NCI-H1694 treated with DMSO at 0.1 percent for 48 hours (cell line): ENCODE measurements around the gene COMMD9.

Experiments used
- DNase-seq: peaks from one replicate; lab custom pipeline; 2025; lab: John Stamatoyannopoulos, UW

COMMD9 gene

DNA sequence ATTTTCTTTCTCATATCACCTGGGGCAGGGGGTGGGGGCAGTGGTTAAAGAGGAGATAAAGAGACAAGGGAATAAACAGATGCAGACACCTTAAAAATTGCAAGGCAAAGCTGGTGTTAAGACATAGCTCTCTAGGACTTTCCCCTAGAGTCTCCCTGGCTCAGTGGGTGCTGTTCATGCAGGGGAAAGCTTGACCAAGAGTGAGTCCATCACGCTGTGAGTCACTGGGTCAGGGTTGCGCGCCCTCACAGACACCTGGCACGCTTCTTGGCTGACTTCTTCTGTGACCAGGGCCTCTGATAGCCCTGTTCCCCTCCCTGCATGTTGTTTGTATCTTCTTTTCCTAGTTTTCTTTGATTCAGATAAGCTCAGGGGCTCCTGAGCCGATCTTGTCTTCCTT, 31.9 kb downstream of the COMMD9 start:
- no peak for DNase-seq

DNA sequence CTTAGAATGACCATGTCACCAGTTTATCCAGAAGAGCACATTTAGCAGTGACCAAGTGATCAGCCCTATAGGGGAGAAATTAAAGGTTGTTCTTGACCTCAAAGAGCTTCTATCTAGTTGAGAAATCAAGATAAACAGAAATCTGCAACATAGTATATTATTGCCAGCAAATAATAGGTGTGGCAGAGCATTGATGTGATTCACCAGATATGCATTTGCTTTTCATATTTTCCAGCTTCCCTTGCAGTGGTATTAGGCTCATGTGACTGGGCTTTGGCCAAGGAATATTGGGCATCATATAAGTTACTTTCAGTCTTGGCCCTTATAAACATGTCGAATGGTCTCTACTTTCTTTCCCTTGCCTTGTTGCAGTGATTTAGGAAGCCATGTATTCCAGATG, 34.5 kb downstream of the COMMD9 start:
- no peak for DNase-seq

DNA sequence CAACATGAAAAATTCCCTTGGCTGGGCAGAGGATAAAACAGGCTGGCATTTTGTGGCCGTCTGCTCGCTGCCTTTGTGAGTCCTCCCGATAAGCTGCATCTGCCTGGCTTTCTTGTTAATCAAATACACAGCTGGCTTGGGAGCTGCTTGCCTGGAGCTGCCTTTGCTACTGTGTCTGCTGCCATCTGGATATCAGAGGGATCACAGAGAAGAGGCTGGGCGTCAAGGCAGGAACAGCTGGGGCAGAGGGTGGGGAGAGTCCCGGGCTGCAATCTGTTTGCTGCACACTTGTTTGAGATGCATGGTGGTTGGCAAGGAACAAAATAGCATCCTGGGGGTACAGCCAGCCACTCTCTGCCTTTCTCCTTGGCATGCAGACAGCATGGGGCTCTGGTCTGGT, 36.0 kb downstream of the COMMD9 start:
- peak; percentile 97 for DNase-seq

DNA sequence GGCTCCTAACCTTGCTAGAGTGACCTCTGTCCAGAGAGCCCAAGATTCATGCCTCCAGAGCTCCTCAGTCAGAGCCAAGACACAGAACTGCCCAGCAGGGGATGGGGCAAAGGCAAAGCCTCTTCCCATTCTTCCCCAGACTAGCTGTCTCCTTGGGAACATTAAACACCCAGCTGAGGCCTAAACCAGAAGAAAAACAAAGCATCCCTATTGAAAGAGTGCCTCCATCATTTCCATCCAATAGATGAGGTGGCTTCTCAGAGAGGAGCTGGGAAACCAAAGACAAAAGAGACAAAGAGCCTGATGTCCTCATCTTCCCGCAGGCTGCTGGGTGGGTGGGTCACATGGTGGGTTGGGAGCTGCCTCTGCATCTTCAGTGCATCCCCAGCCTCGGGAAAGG, 37.4 kb downstream of the COMMD9 start:
- no peak for DNase-seq

DNA sequence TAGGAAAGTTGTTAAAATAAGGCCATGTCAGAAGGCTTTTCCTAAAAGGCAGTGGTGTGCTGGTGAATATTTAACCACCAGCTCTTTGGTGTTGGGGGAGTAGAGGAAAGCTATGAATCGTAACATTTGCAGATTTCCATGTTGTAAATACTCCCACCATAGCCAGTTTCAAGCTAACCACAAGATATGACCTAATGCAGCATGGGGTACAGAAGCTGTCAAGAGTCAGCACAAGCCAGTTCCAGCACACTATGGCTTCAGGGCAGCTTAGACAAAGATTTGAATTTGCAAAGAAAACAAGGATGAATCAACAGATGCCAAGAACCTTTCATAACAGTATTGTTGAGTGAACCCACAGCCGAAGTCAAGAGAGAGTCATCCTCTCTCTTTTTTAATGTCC, 40.0 kb downstream of the COMMD9 start:
- no peak for DNase-seq

DNA sequence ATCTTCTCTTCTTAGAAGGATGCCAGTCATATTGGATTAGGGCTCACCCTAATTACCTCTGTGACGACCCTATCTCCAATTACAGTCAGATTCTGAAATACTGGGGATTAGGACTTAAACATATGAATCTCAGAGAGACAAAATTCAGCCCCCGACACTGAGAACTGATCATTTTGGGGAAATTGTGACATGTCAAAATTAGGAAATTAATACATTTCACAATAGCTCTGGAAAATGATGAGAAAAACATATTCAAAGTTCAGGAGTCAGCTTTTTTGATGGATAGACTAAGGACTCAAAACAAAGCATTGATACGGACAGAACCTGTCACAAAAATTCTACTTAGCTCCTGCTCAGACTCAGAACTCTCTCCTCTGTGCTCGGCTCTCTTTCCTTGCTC, 40.8 kb downstream of the COMMD9 start:
- DNase-seq = no peak

DNA sequence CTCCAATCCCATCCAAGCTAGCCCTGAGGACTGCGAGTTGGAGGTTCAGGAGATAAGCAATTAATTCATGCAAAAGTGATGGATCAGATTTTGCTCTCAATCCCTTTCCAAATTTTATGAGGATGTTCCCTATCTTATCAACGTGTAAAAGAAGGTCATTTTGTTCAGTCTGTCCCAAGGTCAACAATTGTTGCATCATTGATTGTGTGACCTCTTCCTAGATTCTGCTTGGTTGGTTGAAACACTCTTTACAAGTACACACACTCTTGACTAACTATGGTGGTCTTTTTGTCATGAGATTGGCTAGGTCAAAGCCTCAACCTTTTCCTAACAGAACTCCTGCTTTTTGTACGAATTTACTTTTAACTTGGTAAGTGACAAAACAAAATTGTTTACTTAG, 41.7 kb downstream of the COMMD9 start:
- DNase-seq = no peak

DNA sequence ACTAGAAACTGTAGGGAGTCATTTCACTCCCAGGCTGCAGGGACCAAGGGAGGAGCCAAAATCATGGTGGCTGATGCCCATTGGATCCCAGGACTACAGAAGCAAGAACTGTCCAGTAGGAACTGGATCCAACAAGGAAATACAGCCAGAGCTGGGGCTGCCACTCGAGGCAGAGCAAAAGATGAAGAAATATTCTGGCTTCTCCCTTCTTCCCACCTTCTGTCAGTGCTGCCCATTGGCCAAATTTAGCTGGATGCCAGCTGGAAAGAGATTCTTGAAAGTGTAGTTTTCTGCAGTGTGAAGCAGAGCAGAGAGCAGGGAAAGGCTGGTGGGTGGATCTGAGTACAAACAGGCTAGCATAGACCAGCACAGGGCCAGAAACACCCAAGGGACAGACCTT, 45.6 kb downstream of the COMMD9 start:
- DNase-seq = no peak

DNA sequence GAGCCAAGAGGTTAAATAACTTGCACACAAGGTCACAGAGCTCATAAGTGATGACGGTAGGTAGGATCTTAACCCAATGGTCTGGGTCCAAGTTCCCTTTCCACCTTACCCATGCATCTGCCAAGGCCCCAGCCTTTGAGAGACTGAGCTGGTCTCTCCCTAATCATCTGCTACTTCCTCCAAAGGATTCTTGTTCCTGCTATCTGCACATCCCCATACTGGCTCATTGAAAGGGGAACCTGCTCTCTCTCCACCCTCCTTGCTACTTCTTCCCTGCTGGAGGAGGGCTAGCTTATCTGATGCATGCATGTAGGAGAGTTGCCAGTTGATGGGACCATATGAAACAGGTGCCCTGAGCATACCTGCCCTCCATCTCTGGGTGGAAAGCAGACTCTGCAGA, 47.7 kb downstream of the COMMD9 start:
- no peak for DNase-seq

DNA sequence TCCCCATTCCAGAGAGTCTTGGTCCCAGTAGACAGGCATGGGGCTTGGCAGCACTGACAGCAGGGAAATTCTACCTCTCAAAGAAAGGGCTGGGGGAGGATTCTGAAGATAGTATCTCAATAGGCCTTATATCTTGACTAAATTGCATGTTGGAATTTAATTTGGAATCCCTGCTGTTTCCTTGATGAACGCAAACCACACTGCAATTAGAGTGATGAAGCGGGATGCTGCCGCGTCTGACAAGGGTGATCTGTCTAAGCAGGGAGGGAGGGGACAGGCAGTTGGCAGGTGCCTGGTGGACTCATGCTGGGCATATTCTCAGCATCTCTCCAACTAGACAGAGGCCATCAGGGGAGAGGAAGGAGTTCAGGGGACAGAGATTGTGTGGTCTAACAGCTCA, 48.4 kb downstream of the COMMD9 start:
- DNase-seq = peak; percentile 24

DNA sequence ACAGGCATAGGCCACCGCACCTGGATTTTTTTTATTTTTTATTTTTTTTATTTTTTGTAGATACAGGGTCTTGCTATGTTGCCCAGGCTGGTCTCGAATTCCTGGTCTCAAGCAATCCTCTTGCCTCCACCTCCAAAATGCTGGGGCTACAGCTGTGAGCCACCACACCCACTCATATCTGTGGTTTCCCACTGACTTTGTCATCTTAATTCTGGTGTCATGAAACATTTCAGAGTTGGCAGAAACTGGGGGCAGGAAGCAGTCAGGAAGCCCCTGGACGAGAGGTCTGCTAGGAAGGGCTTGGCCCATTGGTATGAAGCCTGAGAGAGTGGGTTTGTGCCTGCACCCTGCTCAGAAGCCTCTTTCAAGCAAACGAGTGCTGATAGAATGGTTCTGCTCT, 49.1 kb downstream of the COMMD9 start:
- DNase-seq = no peak

DNA sequence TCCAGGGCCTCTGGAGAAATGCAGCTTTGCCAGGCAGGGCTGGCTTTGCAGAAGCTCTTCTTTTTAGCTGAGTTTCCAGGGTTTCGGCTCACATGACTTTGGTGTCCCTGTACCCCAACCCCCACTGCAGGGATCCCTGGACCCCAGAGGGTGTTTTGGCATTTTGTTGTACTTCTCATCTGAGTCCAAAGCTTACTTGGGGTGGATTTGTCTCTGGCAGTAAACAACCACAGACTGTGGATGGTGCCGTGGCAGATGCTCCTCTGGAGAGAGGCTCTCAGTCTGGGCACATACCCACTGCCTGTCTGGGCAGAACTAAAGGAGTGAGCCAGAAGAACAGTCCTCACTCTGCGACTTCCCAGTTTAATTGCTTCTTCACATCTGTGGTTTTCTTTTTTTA, 49.6 kb downstream of the COMMD9 start:
- DNase-seq = peak; percentile 94

DNA sequence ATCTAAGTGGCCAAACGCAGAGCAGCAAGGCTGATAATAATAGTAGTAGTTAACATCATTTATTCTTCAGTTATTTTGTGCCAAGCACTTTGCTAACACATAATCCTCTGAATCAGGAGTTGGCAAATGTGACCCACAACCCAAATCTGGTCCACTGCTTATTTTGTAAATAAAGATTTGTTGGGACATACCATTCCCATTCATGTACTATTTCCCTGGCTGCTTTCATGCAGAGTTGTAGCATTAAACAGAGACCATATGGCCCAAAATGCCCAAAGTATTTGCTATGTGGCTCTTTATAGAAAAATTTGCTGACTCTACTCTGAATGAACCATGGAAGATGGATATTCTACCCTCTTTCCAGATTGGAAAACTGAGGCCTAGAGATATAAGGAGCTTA, 50.3 kb downstream of the COMMD9 start:
- peak; percentile 20 for DNase-seq

DNA sequence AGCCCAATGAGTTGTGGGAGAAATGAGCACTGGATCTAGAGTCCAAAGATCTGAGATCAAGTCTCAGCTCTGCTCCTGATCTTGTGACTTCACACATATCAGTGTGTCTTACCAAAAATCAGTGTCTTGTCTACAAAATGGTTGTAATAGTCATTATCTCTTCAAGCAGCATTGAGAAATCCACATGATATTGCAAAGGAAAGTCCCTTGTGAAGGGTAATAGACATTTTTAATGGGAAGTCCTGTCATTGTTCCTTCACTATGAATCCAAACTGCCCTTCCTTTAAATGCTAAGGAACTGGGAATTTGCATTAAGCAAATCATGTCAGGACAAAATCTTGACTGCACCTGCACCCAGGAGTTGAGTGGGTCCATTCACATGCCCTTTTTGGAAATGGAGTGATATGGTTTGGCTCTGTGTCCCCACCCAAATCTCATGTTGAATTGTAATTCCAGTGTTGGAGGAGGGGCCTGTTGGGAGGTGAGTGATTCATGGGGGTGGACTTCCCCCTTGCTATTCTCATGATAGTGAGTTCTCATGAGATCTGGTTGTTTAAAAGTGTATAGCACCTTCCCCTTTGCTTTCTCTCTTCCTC, 51.1 kb downstream of the COMMD9 start:
- no peak for DNase-seq

DNA sequence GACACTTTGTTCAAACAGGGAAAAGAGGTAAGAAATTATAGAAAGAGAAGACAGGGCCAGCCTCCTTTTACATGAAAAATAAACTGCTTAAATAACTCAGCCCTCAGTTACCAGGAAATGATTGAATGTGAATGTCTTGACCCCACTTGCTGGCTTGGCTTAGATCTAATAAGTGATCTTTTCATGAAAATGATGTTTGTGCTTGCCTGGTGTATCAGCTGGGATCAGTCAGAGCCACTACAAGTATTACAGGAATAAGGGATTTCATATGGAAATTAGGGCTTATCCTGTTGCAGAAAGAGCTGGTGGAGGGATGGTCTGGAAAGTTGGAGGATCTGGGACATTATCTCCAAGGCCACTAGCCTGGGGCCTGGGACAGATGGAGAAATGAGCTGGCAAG, 51.8 kb downstream of the COMMD9 start:
- DNase-seq = no peak

DNA sequence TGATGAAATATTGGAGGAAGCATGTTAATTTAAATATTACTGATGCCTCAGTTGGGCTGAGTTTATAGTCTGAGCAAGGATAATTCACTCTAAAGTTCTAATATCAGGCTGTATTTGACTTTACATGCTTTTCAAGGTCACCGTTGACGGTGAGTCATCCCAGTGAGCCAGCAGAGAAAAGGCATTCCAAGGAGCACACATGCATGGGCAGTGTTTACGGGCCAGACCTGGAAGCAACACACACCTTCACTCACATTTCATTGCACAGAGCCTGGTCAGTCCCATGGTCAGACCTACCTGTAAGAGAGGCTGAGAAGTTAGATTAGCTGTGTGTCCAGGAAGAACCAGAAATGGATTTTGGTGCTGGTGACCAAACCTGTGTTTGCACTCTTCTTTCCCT, 53.5 kb downstream of the COMMD9 start:
- no peak for DNase-seq

DNA sequence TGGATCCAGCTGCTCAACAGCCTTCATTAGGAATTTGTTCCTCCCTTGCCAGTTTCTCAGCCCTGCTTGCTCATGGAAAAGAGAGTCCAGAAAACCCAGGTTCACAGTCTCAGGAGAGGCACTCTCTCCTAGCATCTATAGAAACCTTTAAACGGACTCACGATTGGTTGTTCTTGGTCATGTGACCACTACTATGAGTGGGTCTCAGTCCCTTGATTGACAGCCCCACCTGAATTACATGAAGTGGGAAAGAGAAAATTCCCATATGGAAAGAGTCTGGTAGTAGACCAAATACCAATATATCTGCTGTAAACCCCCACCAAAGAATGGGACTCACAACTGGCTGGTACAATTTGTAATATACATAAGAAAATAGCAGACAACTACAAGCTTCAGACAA, 54.4 kb downstream of the COMMD9 start:
- no peak for DNase-seq

DNA sequence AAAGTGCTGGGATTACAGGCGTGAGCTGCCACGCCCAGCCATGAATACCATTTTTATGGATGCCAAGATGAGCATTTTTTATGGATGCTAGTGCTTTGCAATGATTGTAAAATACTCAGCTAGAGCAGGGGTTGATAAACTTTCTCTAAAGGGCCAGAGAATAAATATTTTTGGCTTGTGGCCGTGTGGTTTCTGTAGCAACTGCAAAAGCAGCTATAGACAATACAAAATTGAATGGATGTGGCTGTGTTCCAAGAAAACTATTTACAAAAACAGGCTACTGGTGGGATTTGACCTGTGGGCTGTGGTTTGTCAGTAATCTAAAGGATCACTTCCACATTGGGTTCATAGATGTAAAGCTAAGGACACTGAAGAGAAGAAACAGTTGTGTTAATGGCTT, 56.0 kb downstream of the COMMD9 start:
- no peak for DNase-seq

DNA sequence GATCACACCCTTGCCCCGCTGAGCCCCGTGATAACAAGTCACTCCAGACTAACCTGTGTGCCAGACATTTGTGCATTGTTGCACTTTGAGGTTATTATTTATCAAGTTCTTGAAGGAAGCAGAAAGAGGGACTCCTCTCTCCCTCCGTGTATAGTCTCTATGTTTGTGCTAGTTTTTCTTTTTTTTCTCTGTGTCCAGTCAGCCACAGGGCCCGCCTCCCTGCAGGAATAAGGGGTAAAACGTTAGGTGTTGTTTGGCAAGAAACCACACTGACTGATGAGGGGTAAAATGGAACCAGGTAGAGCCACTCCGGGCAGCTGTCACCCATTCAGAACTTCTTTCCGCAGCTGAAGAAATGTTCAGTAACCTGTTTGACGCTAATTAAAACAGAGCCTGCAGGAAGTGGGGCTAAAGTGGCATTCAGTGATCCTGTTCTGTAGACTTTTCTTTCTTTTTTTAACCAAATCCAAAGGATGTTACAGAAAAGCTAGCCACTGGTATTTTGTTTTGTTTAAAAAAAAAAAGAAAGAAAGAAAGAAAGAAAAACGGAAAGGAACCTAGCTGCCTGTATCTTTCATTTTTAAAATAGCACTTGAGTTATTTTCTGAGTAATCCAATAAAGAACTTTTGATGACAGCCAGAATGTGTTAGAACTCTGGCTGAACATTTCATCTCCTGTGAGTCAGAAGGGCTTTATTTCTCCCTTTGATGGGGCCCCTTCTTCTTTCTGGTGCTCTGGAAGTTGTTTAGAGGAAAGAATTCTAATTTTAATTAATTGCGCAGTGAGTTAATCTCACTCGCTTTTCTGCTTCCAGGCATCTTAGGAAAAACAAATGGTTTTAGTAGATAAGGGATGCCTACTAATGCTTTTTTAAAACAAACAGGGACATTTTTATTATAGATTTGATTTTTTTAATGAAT, 58.2 kb downstream of the COMMD9 start:
- DNase-seq = no peak

DNA sequence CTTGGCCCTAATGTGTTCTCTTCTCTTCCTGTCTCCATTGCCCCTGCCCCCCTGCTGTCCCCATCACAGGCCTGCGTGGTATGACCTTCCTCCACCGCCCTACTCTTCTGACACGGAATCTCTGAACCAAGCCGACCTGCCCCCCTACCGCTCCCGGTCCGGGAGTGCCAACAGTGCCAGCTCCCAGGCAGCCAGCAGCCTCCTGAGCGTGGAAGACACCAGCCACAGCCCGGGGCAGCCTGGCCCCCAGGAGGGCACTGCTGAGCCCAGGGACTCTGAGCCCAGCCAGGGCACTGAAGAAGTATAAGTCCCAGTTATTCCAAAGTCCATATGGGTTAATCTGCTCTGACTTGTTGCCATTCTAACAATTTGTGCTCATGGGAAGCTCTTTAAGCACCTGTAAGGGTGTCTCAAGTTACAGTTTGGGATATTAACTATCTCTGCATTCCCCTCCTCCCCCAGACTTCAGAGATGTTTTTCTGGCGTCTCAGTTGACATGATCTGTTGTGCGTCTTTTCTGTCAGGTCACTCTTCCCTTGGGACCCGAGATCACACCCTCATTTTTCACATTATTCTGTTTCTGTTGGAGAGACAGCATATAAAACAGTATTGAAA, 60.0 kb downstream of the COMMD9 start:
- no peak for DNase-seq

DNA sequence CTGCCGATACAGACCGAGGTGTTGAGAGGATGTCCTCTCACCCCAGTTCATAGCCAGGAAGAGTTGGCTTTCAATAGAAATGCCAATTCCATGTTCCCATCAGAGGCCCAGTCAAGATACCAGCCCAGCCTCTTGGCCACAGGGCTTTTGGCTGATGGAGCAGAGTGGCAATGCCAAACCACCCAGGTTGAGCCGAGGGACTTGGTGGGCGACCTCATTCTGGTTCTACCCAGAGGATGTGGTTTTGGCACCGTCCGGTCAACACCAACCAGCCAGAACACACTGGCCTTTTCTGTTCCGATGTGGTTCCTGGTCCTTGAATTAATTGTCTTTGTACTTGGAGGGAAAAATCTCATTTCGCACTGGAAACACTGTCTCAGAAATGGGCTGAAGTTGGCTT, 60.5 kb downstream of the COMMD9 start:
- no peak for DNase-seq

DNA sequence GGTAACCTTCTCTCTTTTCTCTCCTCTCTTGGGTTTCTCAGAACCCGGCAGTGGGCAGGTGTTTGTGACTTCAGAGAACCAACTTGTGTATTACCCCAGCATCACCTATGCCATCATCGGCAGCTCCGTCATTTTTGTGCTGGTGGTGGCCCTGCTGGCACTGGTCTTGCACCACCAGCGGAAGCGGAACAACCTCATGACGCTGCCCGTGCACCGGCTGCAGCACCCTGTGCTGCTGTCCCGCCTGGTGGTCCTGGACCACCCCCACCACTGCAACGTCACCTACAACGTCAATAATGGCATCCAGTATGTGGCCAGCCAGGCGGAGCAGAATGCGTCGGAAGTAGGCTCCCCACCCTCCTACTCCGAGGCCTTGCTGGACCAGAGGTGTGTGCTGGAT, 62.2 kb downstream of the COMMD9 start:
- DNase-seq = no peak

DNA sequence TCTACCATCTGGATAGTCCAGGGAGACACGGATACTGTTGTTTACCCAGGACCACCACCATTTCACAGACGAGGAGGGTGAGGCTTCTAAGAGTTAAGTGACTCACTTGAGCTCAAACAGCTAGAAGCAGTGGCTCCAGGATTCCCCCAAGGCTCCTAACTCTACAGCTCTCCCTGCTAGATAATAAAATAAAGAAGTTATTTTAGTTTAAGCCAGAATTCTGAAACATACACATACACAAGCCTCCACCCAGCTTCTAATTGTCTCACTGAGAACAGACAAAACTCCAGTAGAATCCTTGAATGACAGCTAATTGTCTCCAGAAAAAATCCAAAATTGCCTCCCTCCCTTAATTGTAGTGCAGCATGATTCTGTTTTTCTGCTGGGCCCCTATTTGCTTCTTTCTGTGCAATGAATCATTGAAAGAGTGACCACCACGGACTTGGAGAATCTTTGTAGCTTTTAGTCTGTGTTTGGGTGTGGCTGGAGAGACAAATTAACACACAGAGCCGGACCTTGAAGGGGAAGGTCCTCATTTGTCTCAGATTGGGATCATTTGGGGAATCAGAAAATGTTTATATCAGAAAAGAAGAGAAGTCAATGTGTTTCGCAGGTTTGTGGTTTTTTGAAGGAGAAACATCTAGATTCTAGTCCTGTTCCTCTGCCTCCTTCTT, 64.9 kb downstream of the COMMD9 start:
- no peak for DNase-seq
